Keratinocyte (primary cell): ENCODE data around the gene DSCAM. TPM values are rescaled to one million over a fixed set of nuclear protein-coding genes. Genes with fewer than 3 reads are reported as not detected.

Source experiments
- DNase-seq: peaks from one replicate; pipeline ENCODE4 v3.0.0-alpha.2; 2011; ENCODE audit warnings: low read depth, missing footprints, low spot score
- FAIRE-seq: peaks from 2 replicates; lab custom pipeline; 2011; peaks lifted over from hg19 to GRCh38; lab: Jason Lieb, UNC
- H2AFZ ChIP-seq: 2 replicates; pipeline ENCODE4 v1.6.0; 2012; ENCODE audit warnings: low read length, control low read depth, inconsistent platforms; ENCODE audit not compliant: control insufficient read depth
- H3K27ac ChIP-seq: 2 replicates; pipeline ENCODE4 v1.5.1; 2011; ENCODE audit warnings: low read length; ENCODE audit not compliant: control insufficient read depth, insufficient read depth
- H3K27me3 ChIP-seq: 3 replicates; pipeline ENCODE4 v1.6.0; 2011; ENCODE audit warnings: low read length; ENCODE audit not compliant: control insufficient read depth, insufficient read depth; ENCODE audit errors: extremely low read depth
- H3K36me3 ChIP-seq, 2 experiments: 2 replicates in 1 of 2; 3 replicates in 1 of 2; pipeline ENCODE4 v1.5.1; 2011; ENCODE audit warnings: low read length in 2 of 2, mild to moderate bottlenecking in 1 of 2; ENCODE audit not compliant: control insufficient read depth in 2 of 2, insufficient read depth in 2 of 2; ENCODE audit errors: extremely low read depth in 1 of 2
- H3K4me1 ChIP-seq: 3 replicates; pipeline ENCODE4 v1.5.1; 2011; ENCODE audit warnings: low read length; ENCODE audit not compliant: control insufficient read depth, insufficient read depth; ENCODE audit errors: extremely low read depth
- H3K4me2 ChIP-seq: 3 replicates; pipeline ENCODE4 v1.6.0; 2011; ENCODE audit warnings: low read depth, low read length; ENCODE audit not compliant: control insufficient read depth, insufficient read depth; ENCODE audit errors: extremely low read depth
- H3K4me3 ChIP-seq, 3 experiments: fragments of 200-600 bp in 1 of 3; sonication (generic) in 1 of 3; 2 replicates in 2 of 3; 3 replicates in 1 of 3; pipeline ENCODE4 v1.5.1; 2011 to 2016; ENCODE audit warnings: low read length in 3 of 3, mild to moderate bottlenecking in 3 of 3, control low read depth in 2 of 3, inconsistent platforms in 1 of 3, low read depth in 1 of 3, mixed read lengths in 1 of 3, mixed run types in 1 of 3, moderate library complexity in 1 of 3; ENCODE audit not compliant: control insufficient read depth in 2 of 3, insufficient read depth in 2 of 3; ENCODE audit errors: extremely low read depth in 1 of 3
- H3K79me2 ChIP-seq: 2 replicates; pipeline ENCODE4 v1.6.0; 2012; ENCODE audit warnings: low read length; ENCODE audit not compliant: control insufficient read depth, insufficient read depth
- H3K9ac ChIP-seq: 3 replicates; pipeline ENCODE4 v1.6.0; 2011; ENCODE audit warnings: low read length; ENCODE audit not compliant: control insufficient read depth, insufficient read depth; ENCODE audit errors: extremely low read depth
- H3K9me1 ChIP-seq: 3 replicates; pipeline ENCODE4 v1.6.0; 2011; ENCODE audit warnings: low read length; ENCODE audit not compliant: control insufficient read depth, insufficient read depth; ENCODE audit errors: extremely low read depth
- H3K9me3 ChIP-seq: 2 replicates; pipeline ENCODE4 v1.5.1; 2012; ENCODE audit warnings: low read depth, low read length; ENCODE audit not compliant: control insufficient read depth
- H4K20me1 ChIP-seq: 3 replicates; pipeline ENCODE4 v1.6.0; 2011; ENCODE audit warnings: low read length; ENCODE audit not compliant: control insufficient read depth, insufficient read depth; ENCODE audit errors: extremely low read depth
- EZH2 ChIP-seq: IDR thresholded peaks from one replicate; pipeline ENCODE4 v1.6.1; 2012; ENCODE audit warnings: inconsistent platforms, mild to moderate bottlenecking, low read length, moderate library complexity
- dilution Hi-C: fragments of 300-500 bp; cut with MboI; formaldehyde crosslinking; loops from one replicate; pipeline ENCODE4 v1.7.0; 2020; ENCODE audit warnings: low sequenced_read_pairs; ENCODE audit not compliant: extremely low pct_ligation_motif_present
- polyA plus RNA-seq, 5 experiments: library from polyadenylated mRNA; depleted of rRNA in 3 of 5; stranded (reverse) in 3 of 5; stranded (forward) in 1 of 5; unstranded in 1 of 5; fragments of >200 nt; gene quantifications; 1 replicate in 1 of 5; 2 replicates in 3 of 5; 3 replicates in 1 of 5; pipeline versions ENCODE4 v1.2.1 to v1.2.3, GENCODE V29; 2011 to 2012; ENCODE audit warnings: missing spikeins in 2 of 5, low read depth in 1 of 5, low replicate concordance in 1 of 5
- TF ChIP-seq, protein P1 (sequence below), 3 experiments: IDR thresholded peaks in 1 of 3; conservative IDR thresholded peaks in 1 of 3; optimal IDR thresholded peaks in 1 of 3; 2 replicates in 2 of 3; 3 replicates in 1 of 3; pipeline versions ENCODE3 to v1.5.1; 2011; ENCODE audit warnings: low read length in 3 of 3, mild to moderate bottlenecking in 3 of 3, moderate library complexity in 2 of 3, control low read depth in 1 of 3, inconsistent platforms in 1 of 3; ENCODE audit not compliant: insufficient read depth in 2 of 3; ENCODE audit errors: extremely low read depth in 1 of 3

Gene DSCAM
- polyA plus RNA-seq, 1 donor (not counting 4 experiments of a cell fraction or from before 2014, with no cell fraction given): 2.1 TPM

DNA sequence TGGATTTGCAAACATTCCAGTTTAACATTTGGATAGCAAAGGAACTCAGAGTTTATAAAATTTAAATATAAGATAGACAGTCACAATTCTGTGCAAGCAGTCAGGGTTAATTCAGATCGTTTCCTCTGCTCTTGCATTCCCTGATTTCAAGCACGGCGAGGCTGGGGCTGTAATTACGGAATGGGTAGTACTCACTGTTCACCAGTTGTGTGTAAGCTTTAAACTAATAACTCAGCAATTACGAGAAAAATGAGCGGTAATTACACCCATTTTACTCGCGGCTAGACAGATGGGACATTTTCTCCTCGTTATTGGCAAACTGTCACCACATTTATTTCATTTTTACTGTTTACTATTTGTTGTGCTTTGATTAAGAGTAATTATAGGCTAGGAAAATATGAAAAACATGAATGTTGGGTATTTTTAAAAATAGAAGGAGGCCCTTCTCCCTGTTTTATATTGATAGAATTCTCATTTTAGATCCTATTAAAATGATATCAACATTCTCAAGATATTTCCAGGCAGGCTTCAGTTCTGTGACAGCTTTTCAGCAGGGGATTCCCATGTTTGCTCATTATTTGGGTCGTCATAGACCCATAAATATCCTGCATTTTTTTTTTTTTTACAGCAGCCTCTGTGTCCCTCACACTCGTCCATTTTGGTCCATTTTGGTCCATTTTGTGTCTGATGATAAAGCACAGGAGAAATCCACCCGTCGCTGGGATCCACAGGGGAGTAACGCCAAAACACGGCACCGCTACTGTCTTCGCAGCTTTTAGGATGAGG, 208.3 kb downstream of the DSCAM start:
- no peak for DNase-seq
- FAIRE-seq: no peak
- dilution Hi-C loops: no loop called here

DNA sequence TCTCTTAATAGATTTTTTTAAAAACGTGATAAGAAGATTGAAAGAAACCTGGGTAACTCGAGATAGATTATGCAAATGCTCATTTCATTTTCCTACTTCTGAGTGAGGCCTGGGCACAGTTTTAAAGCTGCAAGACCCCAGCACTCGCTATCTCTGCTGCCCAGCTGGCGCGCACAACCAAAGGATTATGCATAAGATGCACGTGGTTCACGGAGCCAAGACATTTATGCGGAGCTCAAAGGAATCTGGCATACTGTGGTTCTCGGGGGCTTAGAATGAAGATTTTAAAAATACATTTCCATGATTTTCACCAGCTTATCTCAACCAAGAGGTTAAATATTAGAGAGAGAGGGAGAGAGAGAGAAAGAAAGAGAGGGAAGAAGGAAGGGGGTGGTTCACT, 210.9 kb downstream of the DSCAM start:
- Histone ChIP-seq H3K9me3 (no peaks in the 10 kb centered on the region), H4K20me1 (no peaks in the 10 kb centered on the region), H3K27ac (no peak overlapping the region), H3K4me2 (no peak overlapping the region), H3K4me3 (no peak overlapping the region), H3K9me1 (no peaks in the 10 kb centered on the region), H3K27me3 (no peaks in the 10 kb centered on the region), H3K4me1 (no peaks in the 10 kb centered on the region), H3K79me2 (no peaks in the 10 kb centered on the region), H3K36me3 (no peaks in the 10 kb centered on the region), H3K9ac (no peak overlapping the region), H2AFZ (no peak overlapping the region)
- dilution Hi-C loops: no loop called here
- no peak for TF ChIP-seq EZH2
- TF ChIP-seq, protein P1, sequence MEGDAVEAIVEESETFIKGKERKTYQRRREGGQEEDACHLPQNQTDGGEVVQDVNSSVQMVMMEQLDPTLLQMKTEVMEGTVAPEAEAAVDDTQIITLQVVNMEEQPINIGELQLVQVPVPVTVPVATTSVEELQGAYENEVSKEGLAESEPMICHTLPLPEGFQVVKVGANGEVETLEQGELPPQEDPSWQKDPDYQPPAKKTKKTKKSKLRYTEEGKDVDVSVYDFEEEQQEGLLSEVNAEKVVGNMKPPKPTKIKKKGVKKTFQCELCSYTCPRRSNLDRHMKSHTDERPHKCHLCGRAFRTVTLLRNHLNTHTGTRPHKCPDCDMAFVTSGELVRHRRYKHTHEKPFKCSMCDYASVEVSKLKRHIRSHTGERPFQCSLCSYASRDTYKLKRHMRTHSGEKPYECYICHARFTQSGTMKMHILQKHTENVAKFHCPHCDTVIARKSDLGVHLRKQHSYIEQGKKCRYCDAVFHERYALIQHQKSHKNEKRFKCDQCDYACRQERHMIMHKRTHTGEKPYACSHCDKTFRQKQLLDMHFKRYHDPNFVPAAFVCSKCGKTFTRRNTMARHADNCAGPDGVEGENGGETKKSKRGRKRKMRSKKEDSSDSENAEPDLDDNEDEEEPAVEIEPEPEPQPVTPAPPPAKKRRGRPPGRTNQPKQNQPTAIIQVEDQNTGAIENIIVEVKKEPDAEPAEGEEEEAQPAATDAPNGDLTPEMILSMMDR (optimal IDR thresholded peaks at IDR 0.05 in 1 of 3, IDR thresholded peaks at IDR 0.05 in 1 of 3, conservative IDR thresholded peaks at IDR 0.05 in 1 of 3; ENCODE audit: extremely low read depth in 1 of 3, insufficient read depth in 2 of 3, low read length in 3 of 3): no peak
- no peak for DNase-seq
- no peak for FAIRE-seq

More for the DNA sequence above, 208.3 kb downstream of the DSCAM start:
- no peaks in the 10 kb centered on the region for H3K27me3 ChIP-seq
- H3K9me3 ChIP-seq: no peaks in the 10 kb centered on the region
- no peaks in the 10 kb centered on the region for H4K20me1 ChIP-seq
- H3K79me2 ChIP-seq: no peaks in the 10 kb centered on the region
- H3K4me1 ChIP-seq: no peaks in the 10 kb centered on the region
- TF ChIP-seq EZH2: no peak
- TF ChIP-seq, protein P1 (optimal IDR thresholded peaks at IDR 0.05 in 1 of 3, IDR thresholded peaks at IDR 0.05 in 1 of 3, conservative IDR thresholded peaks at IDR 0.05 in 1 of 3; ENCODE audit: extremely low read depth in 1 of 3, insufficient read depth in 2 of 3, low read length in 3 of 3): no peak
- no peak overlapping the region for H3K27ac ChIP-seq
- H3K9me1 ChIP-seq: no peaks in the 10 kb centered on the region
- no peaks in the 10 kb centered on the region for H3K36me3 ChIP-seq
- H3K9ac ChIP-seq: no peak overlapping the region
- H3K4me3 ChIP-seq: no peak overlapping the region
- no peak overlapping the region for H3K4me2 ChIP-seq
- no peak overlapping the region for H2AFZ ChIP-seq
